ENCODE results near the gene TMEM50A. TPM values are rescaled to one million over a fixed set of nuclear protein-coding genes. Genes with fewer than 3 reads are reported as not detected.

The TMEM50A gene
- total RNA-seq: 89.9 and 107 TPM in 2 replicates

GRCh38 chr1:25338188-25338981 lies at the start of gene TMEM50A:
Gene TMEM50A (plus strand): TSS chr1:25338334. CDS start chr1:25340487, 2,153 bp downstream.

Other genes with a start within 250 kb of the TMEM50A start
- gene SYF2, start 105.8 kb upstream of the TMEM50A start, total RNA-seq: 19.2 and 45.5 TPM in 2 replicates
- 94.1 and 98.5 TPM in 2 replicates for gene RSRP1, start 90.9 kb upstream of the TMEM50A start, total RNA-seq
- gene RHD, start 65.8 kb upstream of the TMEM50A start, total RNA-seq: not detected in 2 replicates
- gene RHCE, start 82.5 kb downstream of the TMEM50A start, total RNA-seq: 0.14 and 0.66 TPM in 2 replicates
- gene MACO1, start 92.6 kb downstream of the TMEM50A start, total RNA-seq: 21.9 and 28.4 TPM in 2 replicates
- gene LDLRAP1, start 205.3 kb downstream of the TMEM50A start, total RNA-seq: 18.8 and 22.5 TPM in 2 replicates